H9 (cell line): ENCODE data around the gene ZFAND3. TPM values are rescaled to one million over a fixed set of nuclear protein-coding genes. Genes with fewer than 3 reads are reported as not detected.

Experiments used
- DNase-seq: peaks from one replicate; pipeline ENCODE4 v3.0.0-alpha.2; 2017
- H2AFZ ChIP-seq: one replicate; pipeline ENCODE4 v1.6.1; 2013; ENCODE audit warnings: mild to moderate bottlenecking, low read length, control low read depth, moderate library complexity
- H2AK5ac ChIP-seq: 2 replicates; pipeline ENCODE4 v1.6.1; 2013; ENCODE audit warnings: low read length, control low read depth, mixed read lengths; ENCODE audit not compliant: insufficient read length
- H2BK120ac ChIP-seq: one replicate; pipeline ENCODE4 v1.6.1; 2013; ENCODE audit warnings: low read depth, mild to moderate bottlenecking, low read length, control low read depth, inconsistent platforms; ENCODE audit not compliant: poor library complexity, severe bottlenecking
- H2BK12ac ChIP-seq: 2 replicates; pipeline ENCODE4 v1.6.1; 2013; ENCODE audit warnings: low read length, control low read depth, mixed read lengths, low read depth; ENCODE audit not compliant: insufficient read length
- H2BK15ac ChIP-seq: 2 replicates; pipeline ENCODE4 v1.6.1; 2013; ENCODE audit warnings: low read depth, low read length, control low read depth
- H2BK20ac ChIP-seq: one replicate; pipeline ENCODE4 v1.6.1; 2013; ENCODE audit warnings: low read depth, mild to moderate bottlenecking, low read length, control low read depth, inconsistent platforms; ENCODE audit not compliant: poor library complexity, severe bottlenecking
- H2BK5ac ChIP-seq: 2 replicates; pipeline ENCODE4 v1.6.1; 2013; ENCODE audit warnings: low read length, control low read depth, mixed read lengths; ENCODE audit not compliant: insufficient read length
- H3K14ac ChIP-seq: 2 replicates; pipeline ENCODE4 v1.6.1; 2013; ENCODE audit warnings: low read length, control low read depth; ENCODE audit not compliant: insufficient read depth
- H3K18ac ChIP-seq: 2 replicates; pipeline ENCODE4 v1.6.1; 2013; ENCODE audit warnings: low read depth, mild to moderate bottlenecking, mixed read lengths, low read length, control low read depth; ENCODE audit not compliant: insufficient read length
- H3K23ac ChIP-seq: 2 replicates; pipeline ENCODE4 v1.6.1; 2013; ENCODE audit warnings: low read length, control low read depth, mixed read lengths, low read depth; ENCODE audit not compliant: insufficient read length
- H3K23me2 ChIP-seq: 2 replicates; pipeline ENCODE4 v1.6.1; 2013; ENCODE audit warnings: low read depth, mild to moderate bottlenecking, mixed read lengths, low read length, control low read depth; ENCODE audit not compliant: insufficient read length, poor library complexity, severe bottlenecking
- H3K27ac ChIP-seq: 2 replicates; pipeline ENCODE4 v1.5.1; 2013; ENCODE audit warnings: low read length, control low read depth, mixed read lengths, low read depth; ENCODE audit not compliant: insufficient read length
- H3K27me3 ChIP-seq: 2 replicates; pipeline ENCODE4 v1.6.1; 2013; ENCODE audit warnings: low read length, control low read depth, inconsistent platforms; ENCODE audit not compliant: insufficient read depth
- H3K4ac ChIP-seq: 2 replicates; pipeline ENCODE4 v1.6.1; 2013; ENCODE audit warnings: low read depth, mild to moderate bottlenecking, control low read depth, inconsistent platforms, low read length, moderate library complexity
- H3K4me1 ChIP-seq: 2 replicates; pipeline ENCODE4 v1.6.1; 2013; ENCODE audit warnings: low read length, control low read depth, inconsistent platforms; ENCODE audit not compliant: insufficient read depth
- H3K4me2 ChIP-seq: 2 replicates; pipeline ENCODE4 v1.6.1; 2013; ENCODE audit warnings: low read length, control low read depth, mixed read lengths; ENCODE audit not compliant: insufficient read length, insufficient read depth
- H3K56ac ChIP-seq: 2 replicates; pipeline ENCODE4 v1.6.1; 2013; ENCODE audit warnings: low read depth, mild to moderate bottlenecking, mixed read lengths, low read length, control low read depth; ENCODE audit not compliant: insufficient read length
- H3K79me1 ChIP-seq: 2 replicates; pipeline ENCODE4 v1.6.1; 2013; ENCODE audit warnings: low read depth, mild to moderate bottlenecking, moderate library complexity, low read length, control low read depth, inconsistent platforms; ENCODE audit not compliant: insufficient read depth, poor library complexity, severe bottlenecking
- H3K79me2 ChIP-seq: 2 replicates; pipeline ENCODE4 v1.6.1; 2013; ENCODE audit warnings: low read length, control low read depth, inconsistent platforms; ENCODE audit not compliant: insufficient read depth
- H3K9ac ChIP-seq: 2 replicates; pipeline ENCODE4 v1.6.1; 2013; ENCODE audit warnings: low read length, control low read depth, mixed read lengths; ENCODE audit not compliant: insufficient read length; ENCODE audit errors: extremely low read depth
- H3K9me3 ChIP-seq: one replicate; pipeline ENCODE4 v1.6.1; 2013; ENCODE audit warnings: low read depth, low read length, inconsistent platforms; ENCODE audit not compliant: control insufficient read depth
- H3T11ph ChIP-seq: one replicate; pipeline ENCODE4 v1.6.1; 2013; ENCODE audit warnings: mild to moderate bottlenecking, low read length, control low read depth, inconsistent platforms
- H4K20me1 ChIP-seq: one replicate; pipeline ENCODE4 v1.6.1; 2013; ENCODE audit not compliant: control insufficient read depth, insufficient read length, insufficient read depth
- H4K5ac ChIP-seq: 2 replicates; pipeline ENCODE4 v1.6.1; 2013; ENCODE audit warnings: low read depth, mild to moderate bottlenecking, mixed read lengths, low read length, control low read depth; ENCODE audit not compliant: insufficient read length
- H4K8ac ChIP-seq: replicated peaks from 2 replicates; pipeline ENCODE4 v1.6.1; 2013; ENCODE audit warnings: low read length, control low read depth, mixed read lengths, low read depth; ENCODE audit not compliant: insufficient read length
- H4K91ac ChIP-seq: 2 replicates; pipeline ENCODE4 v1.6.1; 2013; ENCODE audit warnings: low read depth, mild to moderate bottlenecking, moderate library complexity, mixed read lengths, low read length, control low read depth; ENCODE audit not compliant: insufficient read length
- H3K27ac Mint-ChIP-seq, 3 experiments: 2 replicates in 2 of 3; 3 replicates in 1 of 3; pipeline ENCODE4 v1.8.0; 2020 to 2021; ENCODE audit warnings: mixed read lengths in 3 of 3, mild to moderate bottlenecking in 1 of 3, moderate library complexity in 1 of 3
- H3K27me3 Mint-ChIP-seq: 2 replicates; pipeline ENCODE4 v1.8.0; 2021; ENCODE audit warnings: low read depth, mild to moderate bottlenecking, moderate library complexity, mixed read lengths
- H3K36me3 Mint-ChIP-seq, 3 experiments: 2 replicates in 2 of 3; 3 replicates in 1 of 3; pipeline ENCODE4 v1.8.0; 2020 to 2021; ENCODE audit warnings: low read depth in 3 of 3, mixed read lengths in 3 of 3; ENCODE audit not compliant: insufficient read depth in 1 of 3
- H3K4me1 Mint-ChIP-seq, 2 experiments: 2 replicates each; pipeline ENCODE4 v1.8.0; 2020; ENCODE audit warnings: mixed read lengths in 2 of 2
- H3K4me3 Mint-ChIP-seq, 2 experiments: 2 replicates in 1 of 2; 3 replicates in 1 of 2; pipeline ENCODE4 v1.8.0; 2020 to 2021; ENCODE audit warnings: mild to moderate bottlenecking in 2 of 2, mixed read lengths in 2 of 2, moderate library complexity in 1 of 2
- H3K9me3 Mint-ChIP-seq, 2 experiments: 2 replicates in 1 of 2; 3 replicates in 1 of 2; pipeline ENCODE4 v1.8.0; 2020; ENCODE audit warnings: mild to moderate bottlenecking in 2 of 2, mixed read lengths in 2 of 2, moderate library complexity in 1 of 2
- WGBS: extraction: QIAGEN DNeasy Blood & Tissue Kit; methylation state at CpG from one replicate; pipeline ENCODE4 v1.1.7; 2013; ENCODE audit warnings: missing lambda C conversion rate, low lambda C conversion rate, mixed read lengths; ENCODE audit not compliant: insufficient read length; ENCODE audit errors: extremely low coverage; 5-methylcytosine and 5-hydroxymethylcytosine counted together
- total RNA-seq: library from RNA; stranded (reverse); gene quantifications from 2 replicates; pipeline ENCODE4 v1.2.1, GENCODE V29; 2021
- TF ChIP-seq, protein P1 (sequence below): fragments of 200-600 bp; sonication (generic); conservative IDR thresholded peaks from 3 replicates; pipeline ENCODE4 v1.8.0; 2021; ENCODE audit warnings: antibody characterized with exemption, mild to moderate bottlenecking

The ZFAND3 gene
- total RNA-seq, 1 experiment from 2014 or later, result 57.7 TPM

DNA sequence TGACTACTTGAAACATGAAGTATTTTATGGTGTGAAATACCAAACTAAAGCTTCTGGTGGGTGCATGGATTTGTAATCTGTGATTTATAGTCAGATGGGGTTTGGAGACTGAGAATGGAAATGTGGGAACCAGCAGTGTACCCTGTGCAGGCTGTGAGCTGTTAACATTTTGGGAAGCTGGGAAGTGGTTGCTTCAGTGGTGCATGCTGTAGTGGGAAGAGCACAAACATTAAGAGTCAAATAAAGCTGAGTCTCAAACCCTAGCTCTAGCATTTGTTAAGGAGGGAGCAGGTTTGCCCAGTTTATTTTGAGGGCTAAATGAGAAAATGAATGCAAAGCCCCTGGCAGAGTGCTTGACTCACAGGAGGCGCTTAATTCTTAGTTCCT, 235.7 kb downstream of the ZFAND3 start:
- no peaks in the 10 kb centered on the region for H3K79me2 ChIP-seq
- H3K23me2 ChIP-seq, result no peaks in the 10 kb centered on the region
- H3K4me2 ChIP-seq, result no peak overlapping the region
- H2AFZ ChIP-seq, result no peak overlapping the region
- no peak overlapping the region for H3K27ac ChIP-seq
- H4K8ac ChIP-seq, result no peak overlapping the region
- H4K5ac ChIP-seq, result no peak overlapping the region
- H2AK5ac ChIP-seq, result no peak overlapping the region
- no peak overlapping the region for H2BK12ac ChIP-seq
- H3K18ac ChIP-seq, result no peak overlapping the region
- no peak overlapping the region for H3K14ac ChIP-seq
- no peaks in the 10 kb centered on the region for H3K27me3 ChIP-seq
- DNase-seq, result no peak
- H2BK15ac ChIP-seq, result no peak overlapping the region
- H4K91ac ChIP-seq, result no peak overlapping the region
- peaks cover 18 to 35% of the 10 kb centered on the region in 2 experiments for H3K4me1 Mint-ChIP-seq
- H3K9me3 Mint-ChIP-seq, result no peaks in the 10 kb centered on the region
- no peak overlapping the region for H3K4ac ChIP-seq
- H2BK120ac ChIP-seq, result no peak overlapping the region
- no peaks in the 10 kb centered on the region for H3K27me3 Mint-ChIP-seq
- peaks cover 0 to 3% (median 2%) of the 10 kb centered on the region in 3 experiments; a peak in 3 of 7 replicates for H3K36me3 Mint-ChIP-seq
- no CpG with 5 or more reads among the region's 1 CpG for WGBS
- TF ChIP-seq, protein P1, sequence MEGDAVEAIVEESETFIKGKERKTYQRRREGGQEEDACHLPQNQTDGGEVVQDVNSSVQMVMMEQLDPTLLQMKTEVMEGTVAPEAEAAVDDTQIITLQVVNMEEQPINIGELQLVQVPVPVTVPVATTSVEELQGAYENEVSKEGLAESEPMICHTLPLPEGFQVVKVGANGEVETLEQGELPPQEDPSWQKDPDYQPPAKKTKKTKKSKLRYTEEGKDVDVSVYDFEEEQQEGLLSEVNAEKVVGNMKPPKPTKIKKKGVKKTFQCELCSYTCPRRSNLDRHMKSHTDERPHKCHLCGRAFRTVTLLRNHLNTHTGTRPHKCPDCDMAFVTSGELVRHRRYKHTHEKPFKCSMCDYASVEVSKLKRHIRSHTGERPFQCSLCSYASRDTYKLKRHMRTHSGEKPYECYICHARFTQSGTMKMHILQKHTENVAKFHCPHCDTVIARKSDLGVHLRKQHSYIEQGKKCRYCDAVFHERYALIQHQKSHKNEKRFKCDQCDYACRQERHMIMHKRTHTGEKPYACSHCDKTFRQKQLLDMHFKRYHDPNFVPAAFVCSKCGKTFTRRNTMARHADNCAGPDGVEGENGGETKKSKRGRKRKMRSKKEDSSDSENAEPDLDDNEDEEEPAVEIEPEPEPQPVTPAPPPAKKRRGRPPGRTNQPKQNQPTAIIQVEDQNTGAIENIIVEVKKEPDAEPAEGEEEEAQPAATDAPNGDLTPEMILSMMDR, result no peak
- H3K56ac ChIP-seq, result no peak overlapping the region
- no peaks in the 10 kb centered on the region for H4K20me1 ChIP-seq
- no peak overlapping the region for H3T11ph ChIP-seq
- no peak overlapping the region for H3K23ac ChIP-seq
- H3K27ac Mint-ChIP-seq, result peak overlapping the region in 1 of 3 experiments; percentile 74; a peak in 2 of 7 replicates
- no peaks in the 10 kb centered on the region for H3K79me1 ChIP-seq
- no peaks in the 10 kb centered on the region for H3K9me3 ChIP-seq
- no peak overlapping the region for H2BK5ac ChIP-seq
- peaks cover 3% of the 10 kb centered on the region; the same call in 1 of the 2 replicates for H3K4me1 ChIP-seq
- H3K4me3 Mint-ChIP-seq, result no peak overlapping the region; a peak in 1 of 5 replicates
- no peak overlapping the region for H3K9ac ChIP-seq
- H2BK20ac ChIP-seq, result no peak overlapping the region
